GM23338 (cell line): ENCODE results near the gene NCKAP5. TPM values are rescaled to one million over a fixed set of nuclear protein-coding genes. Genes with fewer than 3 reads are reported as not detected.

Experiments used
- ATAC-seq: fragments of 200-7000 bp; cut with Tn5 transposase; 3 replicates; pipeline ENCODE4 v1.9.1; 2020
- DNase-seq: peaks from one replicate; pipeline ENCODE4 v3.0.0-alpha.2; 2015; ENCODE audit warnings: low spot score
- H2AFZ ChIP-seq: fragments of 200-600 bp; sonication (generic); 2 replicates; pipeline ENCODE4 v1.8.0; 2016; ENCODE audit warnings: antibody characterized with exemption, mild to moderate bottlenecking, moderate library complexity
- H3F3A ChIP-seq: fragments of 200-600 bp; sonication (generic); replicated peaks from 2 replicates; pipeline ENCODE4 v1.8.0; 2017; ENCODE audit warnings: antibody characterized with exemption, mixed run types, low read depth
- H3K27ac ChIP-seq: fragments of 200-600 bp; sonication (generic); 2 replicates; pipeline ENCODE4 v1.6.1; 2016; ENCODE audit warnings: low read depth
- H3K27me3 ChIP-seq: fragments of 200-600 bp; sonication (generic); 2 replicates; pipeline ENCODE4 v1.8.0; 2016; ENCODE audit warnings: mild to moderate bottlenecking, mixed run types, moderate library complexity; ENCODE audit not compliant: insufficient read depth
- H3K36me3 ChIP-seq: fragments of 200-600 bp; sonication (generic); 2 replicates; pipeline ENCODE4 v1.8.0; 2016; ENCODE audit warnings: mild to moderate bottlenecking; ENCODE audit not compliant: insufficient read depth
- H3K4me1 ChIP-seq: fragments of 200-600 bp; sonication (generic); 2 replicates; pipeline ENCODE4 v1.8.0; 2016; ENCODE audit warnings: mild to moderate bottlenecking, moderate library complexity; ENCODE audit not compliant: insufficient read depth
- H3K4me2 ChIP-seq: fragments of 200-600 bp; sonication (generic); 2 replicates; pipeline ENCODE4 v1.7.1; 2017; ENCODE audit warnings: mixed run types
- H3K4me3 ChIP-seq: fragments of 200-600 bp; sonication (generic); 2 replicates; pipeline ENCODE4 v1.6.1; 2016; ENCODE audit warnings: mixed run types
- H3K79me2 ChIP-seq: fragments of 200-600 bp; sonication (generic); replicated peaks from 2 replicates; pipeline ENCODE4 v1.8.0; 2017; ENCODE audit warnings: mild to moderate bottlenecking; ENCODE audit not compliant: insufficient read depth
- H3K9me2 ChIP-seq: fragments of 200-600 bp; sonication (generic); 2 replicates; pipeline ENCODE4 v1.8.0; 2017; ENCODE audit not compliant: insufficient read depth
- H4K20me1 ChIP-seq: fragments of 200-600 bp; sonication (generic); replicated peaks from 2 replicates; pipeline ENCODE4 v1.8.0; 2017; ENCODE audit warnings: mild to moderate bottlenecking; ENCODE audit not compliant: insufficient read depth
- H3K27ac Mint-ChIP-seq: 2 replicates; pipeline ENCODE4 v1.8.0; 2020; ENCODE audit warnings: inconsistent platforms, mild to moderate bottlenecking, moderate library complexity, mixed read lengths
- H3K27me3 Mint-ChIP-seq: 3 replicates; pipeline ENCODE4 v1.8.0; 2022; ENCODE audit warnings: low read depth, mild to moderate bottlenecking, moderate library complexity, mixed read lengths, inconsistent platforms; ENCODE audit not compliant: insufficient read depth, poor library complexity
- H3K36me3 Mint-ChIP-seq: 3 replicates; pipeline ENCODE4 v1.8.0; 2021; ENCODE audit warnings: low read depth, mild to moderate bottlenecking, inconsistent platforms, moderate library complexity, mixed read lengths
- H3K4me1 Mint-ChIP-seq: 3 replicates; pipeline ENCODE4 v1.8.0; 2020; ENCODE audit warnings: mild to moderate bottlenecking, inconsistent platforms, mixed read lengths
- H3K4me3 Mint-ChIP-seq: 3 replicates; pipeline ENCODE4 v1.8.0; 2021; ENCODE audit warnings: moderate library complexity, mild to moderate bottlenecking, inconsistent platforms, mixed read lengths
- H3K9me3 Mint-ChIP-seq: 3 replicates; pipeline ENCODE4 v1.8.0; 2020; ENCODE audit warnings: moderate library complexity, mild to moderate bottlenecking, inconsistent platforms, mixed read lengths
- CREB1 ChIP-seq: fragments of 250-450 bp; sonication (Bioruptor Pico); IDR thresholded peaks from 2 replicates; pipeline ENCODE4 v1.5.0; 2020; ENCODE audit warnings: low read depth, mild to moderate bottlenecking, moderate library complexity
- CTCF ChIP-seq, 2 experiments: fragments of 200-600 bp in 1 of 2; sonication (generic) in 1 of 2; conservative IDR thresholded peaks; 2 replicates each; pipeline versions ENCODE4 v1.5.1 to v1.6.1; 2016 to 2017; ENCODE audit warnings: antibody characterized with exemption in 2 of 2, low read depth in 2 of 2, mild to moderate bottlenecking in 2 of 2, moderate library complexity in 1 of 2
- EZH2 ChIP-seq: fragments of 200-600 bp; sonication (generic); IDR thresholded peaks from one replicate; pipeline ENCODE4 v1.8.0; 2017; ENCODE audit warnings: antibody characterized with exemption, mild to moderate bottlenecking, low read depth; ENCODE audit not compliant: unreplicated experiment
- EZH2phosphoT487 ChIP-seq: fragments of 200-600 bp; sonication (generic); IDR thresholded peaks from one replicate; pipeline ENCODE4 v1.8.1; 2018; ENCODE audit warnings: antibody characterized with exemption; ENCODE audit not compliant: unreplicated experiment
- JUNB ChIP-seq: IDR thresholded peaks from one replicate; pipeline ENCODE4 v1.6.1; 2016; ENCODE audit warnings: antibody characterized with exemption; ENCODE audit not compliant: unreplicated experiment
- NANOG ChIP-seq: IDR thresholded peaks from 2 replicates; pipeline ENCODE4 v1.6.1; 2016; ENCODE audit warnings: antibody characterized with exemption, borderline replicate concordance
- POLR2AphosphoS5 ChIP-seq: IDR thresholded peaks from 2 replicates; pipeline ENCODE4 v1.6.1; 2016; ENCODE audit warnings: antibody characterized with exemption, low read depth
- REST ChIP-seq: IDR thresholded peaks from one replicate; pipeline ENCODE4 v1.6.1; 2018; ENCODE audit warnings: antibody characterized with exemption; ENCODE audit not compliant: unreplicated experiment
- STAT1 ChIP-seq: IDR thresholded peaks from one replicate; pipeline ENCODE4 v1.6.1; 2016; ENCODE audit warnings: antibody characterized with exemption; ENCODE audit not compliant: unreplicated experiment
- ZNF114 ChIP-seq: fragments of 250-450 bp; sonication (Bioruptor Pico); IDR thresholded peaks from 2 replicates; pipeline ENCODE4 v1.5.0; 2020; ENCODE audit warnings: mild to moderate bottlenecking, moderate library complexity
- ZNF331 ChIP-seq: fragments of 250-450 bp; sonication (Bioruptor Pico); IDR thresholded peaks from 2 replicates; pipeline ENCODE4 v1.5.0; 2020; ENCODE audit warnings: low read depth, mild to moderate bottlenecking, moderate library complexity
- ZNF462 ChIP-seq: fragments of 250-450 bp; sonication (Bioruptor Pico); IDR thresholded peaks from 2 replicates; pipeline ENCODE4 v1.5.0; 2020; ENCODE audit warnings: mild to moderate bottlenecking, moderate library complexity
- polyA plus RNA-seq: library from polyadenylated mRNA; unstranded; fragments of >200 nt; fragmentation: Nextera tagmentation; extraction: Ambion mirVana; gene quantifications from 2 replicates; pipeline ENCODE4 v1.2.1, GENCODE V29; 2016
- total RNA-seq: library from RNA; depleted of rRNA; stranded (reverse); fragments of >200 nt; shearing (Covaris generic); gene quantifications from 2 replicates; pipeline ENCODE4 v1.2.3, GENCODE V29; 2014
- TF ChIP-seq, protein P1 (sequence below): IDR thresholded peaks from 2 replicates; pipeline ENCODE4 v1.6.1; 2016; ENCODE audit warnings: antibody characterized with exemption

Gene NCKAP5
- total and polyA plus RNA-seq, 2 experiments from 2014 or later: 0.34 to 0.73 TPM

GRCh38 chr2:132999421-132999820 is 568.8 kb downstream of the NCKAP5 start:
- Histone ChIP-seq H3K79me2 (no peaks in the 10 kb centered on the region), H3K27me3 (no peaks in the 10 kb centered on the region), H4K20me1 (no peaks in the 10 kb centered on the region), H3F3A (no peaks in the 10 kb centered on the region), H3K4me1 (no peaks in the 10 kb centered on the region), H3K4me2 (no peak overlapping the region), H3K36me3 (no peaks in the 10 kb centered on the region), H3K4me3 (no peak overlapping the region), H3K9me2 (no peaks in the 10 kb centered on the region), H3K27ac (no peak overlapping the region), H2AFZ (no peak overlapping the region)
- no peak overlapping the region for H3K4me3 Mint-ChIP-seq
- ATAC-seq (no peak), DNase-seq (no peak)
- H3K27me3 Mint-ChIP-seq: peaks cover 1% of the 10 kb centered on the region
- no peak for TF ChIP-seq STAT1
- no peak for TF ChIP-seq POLR2AphosphoS5
- no peak for TF ChIP-seq EZH2phosphoT487
- no peak for TF ChIP-seq ZNF462 (CRISPR knock-in tag)
- TF ChIP-seq CTCF (conservative IDR thresholded peaks at IDR 0.05; ENCODE audit: low read depth in 2 of 2): no peak
- TF ChIP-seq CREB1 (CRISPR knock-in tag): no peak
- no peak for TF ChIP-seq ZNF114 (CRISPR knock-in tag)
- TF ChIP-seq JUNB: no peak
- no peak for TF ChIP-seq NANOG
- TF ChIP-seq, protein P1, sequence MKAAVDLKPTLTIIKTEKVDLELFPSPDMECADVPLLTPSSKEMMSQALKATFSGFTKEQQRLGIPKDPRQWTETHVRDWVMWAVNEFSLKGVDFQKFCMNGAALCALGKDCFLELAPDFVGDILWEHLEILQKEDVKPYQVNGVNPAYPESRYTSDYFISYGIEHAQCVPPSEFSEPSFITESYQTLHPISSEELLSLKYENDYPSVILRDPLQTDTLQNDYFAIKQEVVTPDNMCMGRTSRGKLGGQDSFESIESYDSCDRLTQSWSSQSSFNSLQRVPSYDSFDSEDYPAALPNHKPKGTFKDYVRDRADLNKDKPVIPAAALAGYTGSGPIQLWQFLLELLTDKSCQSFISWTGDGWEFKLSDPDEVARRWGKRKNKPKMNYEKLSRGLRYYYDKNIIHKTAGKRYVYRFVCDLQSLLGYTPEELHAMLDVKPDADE: no peak
- TF ChIP-seq EZH2: no peak
- TF ChIP-seq ZNF331 (CRISPR knock-in tag): no peak
- TF ChIP-seq REST: no peak
- peaks cover 14% of the 10 kb centered on the region for H3K9me3 Mint-ChIP-seq
- H3K36me3 Mint-ChIP-seq: peaks cover 10% of the 10 kb centered on the region
- H3K27ac Mint-ChIP-seq: no peak overlapping the region
- H3K4me1 Mint-ChIP-seq: no peaks in the 10 kb centered on the region
